ENCODE measurements around the gene ACBD5. TPM values are rescaled to one million over a fixed set of nuclear protein-coding genes. Genes with fewer than 3 reads are reported as not detected.

Gene ACBD5
- 8.2 and 9.6 TPM in 2 replicates for total RNA-seq

GRCh38 chr10:27240212-27241009 is at the start of gene ACBD5:
Gene ACBD5 (minus strand): TSS chr10:27240797. CDS start chr10:27240688, 109 bp downstream.

GRCh38 chr10:27155066-27155754 is 85.4 kb downstream of the ACBD5 start, which contains the start of gene MASTL:
Gene MASTL (plus strand): TSS chr10:27155352. CDS start chr10:27155427, 75 bp downstream.

Other genes with a start within 250 kb of the ACBD5 start
- 4.1 and 9.6 TPM in 2 replicates for gene ANKRD26, start 140.3 kb downstream of the ACBD5 start, total RNA-seq
- 67.8 and 73.1 TPM in 2 replicates for gene YME1L1, start 86.4 kb downstream of the ACBD5 start, total RNA-seq
- 5.8 and 6.9 TPM in 2 replicates for gene MASTL, start 85.4 kb downstream of the ACBD5 start, total RNA-seq

Data from cardiac ventricle fibroblast (primary cell).